ENCODE data around the gene CACNG1.

CACNG1 gene

GRCh38 chr17:67044016-67044772 lies at the start of gene CACNG1:
Gene CACNG1, plus strand, starts transcription at chr17:67044554. Its CDS starts 107 bp downstream, at chr17:67044661.
- Mint-ChIP-seq H3K9me3 (peaks cover 21% of the 10 kb centered on the region), H3K27ac (no peak within 1 kb of the TSS), H3K4me1 (peaks cover 30% of the 10 kb centered on the region), H3K4me3 (peak within 1 kb of the TSS in 2 of 3 experiments; percentile 63 to 76), H3K27me3 (ENCODE audit: low read depth) (no peaks in the 10 kb centered on the region), H3K36me3 (ENCODE audit: low read depth) (peaks cover 6% of the 10 kb centered on the region)
- TF ChIP-seq, protein P1, sequence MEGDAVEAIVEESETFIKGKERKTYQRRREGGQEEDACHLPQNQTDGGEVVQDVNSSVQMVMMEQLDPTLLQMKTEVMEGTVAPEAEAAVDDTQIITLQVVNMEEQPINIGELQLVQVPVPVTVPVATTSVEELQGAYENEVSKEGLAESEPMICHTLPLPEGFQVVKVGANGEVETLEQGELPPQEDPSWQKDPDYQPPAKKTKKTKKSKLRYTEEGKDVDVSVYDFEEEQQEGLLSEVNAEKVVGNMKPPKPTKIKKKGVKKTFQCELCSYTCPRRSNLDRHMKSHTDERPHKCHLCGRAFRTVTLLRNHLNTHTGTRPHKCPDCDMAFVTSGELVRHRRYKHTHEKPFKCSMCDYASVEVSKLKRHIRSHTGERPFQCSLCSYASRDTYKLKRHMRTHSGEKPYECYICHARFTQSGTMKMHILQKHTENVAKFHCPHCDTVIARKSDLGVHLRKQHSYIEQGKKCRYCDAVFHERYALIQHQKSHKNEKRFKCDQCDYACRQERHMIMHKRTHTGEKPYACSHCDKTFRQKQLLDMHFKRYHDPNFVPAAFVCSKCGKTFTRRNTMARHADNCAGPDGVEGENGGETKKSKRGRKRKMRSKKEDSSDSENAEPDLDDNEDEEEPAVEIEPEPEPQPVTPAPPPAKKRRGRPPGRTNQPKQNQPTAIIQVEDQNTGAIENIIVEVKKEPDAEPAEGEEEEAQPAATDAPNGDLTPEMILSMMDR (IDR thresholded peaks at IDR 0.05; ENCODE audit: unreplicated experiment in 3 of 3): no peak

DNA sequence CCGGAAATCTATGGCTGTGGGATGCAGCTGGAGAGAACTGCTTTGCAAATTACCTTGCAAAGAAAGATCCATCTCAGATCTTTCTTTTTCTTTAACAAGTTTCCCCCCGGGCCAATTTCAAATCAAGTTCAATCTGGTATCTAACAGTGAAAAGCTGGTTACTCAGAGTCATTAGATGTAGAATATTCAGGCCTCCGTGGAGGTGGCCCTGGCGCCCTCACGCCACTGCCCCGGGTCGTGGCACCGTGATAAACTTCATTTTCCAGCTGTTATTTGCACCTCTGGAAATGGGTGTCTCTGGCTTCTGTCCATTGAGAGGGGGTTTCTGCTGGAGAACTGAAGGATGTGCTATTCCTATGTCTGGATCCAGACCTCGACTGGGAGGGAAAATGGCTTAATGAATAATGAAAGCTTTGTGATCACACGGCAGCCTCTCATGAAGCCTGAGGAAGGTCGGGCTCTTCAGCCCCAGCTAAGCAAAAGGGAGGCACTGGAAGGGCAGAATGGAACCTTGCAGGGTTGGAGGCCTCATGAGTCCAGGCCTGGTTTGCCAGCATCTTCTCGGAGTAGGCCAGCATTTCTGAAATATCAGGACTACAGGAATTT lies 49.3 kb upstream of the CACNG1 start:
- H3K27ac Mint-ChIP-seq: peak overlapping the region in 1 of 3 experiments; percentile 5
- no peaks in the 10 kb centered on the region for H3K27me3 Mint-ChIP-seq (ENCODE audit: low read depth)
- no peaks in the 10 kb centered on the region for H3K36me3 Mint-ChIP-seq (ENCODE audit: low read depth)
- H3K4me1 Mint-ChIP-seq: no peaks in the 10 kb centered on the region
- H3K4me3 Mint-ChIP-seq: no peak overlapping the region
- peaks cover 2% of the 10 kb centered on the region for H3K9me3 Mint-ChIP-seq
- TF ChIP-seq, protein P1 (IDR thresholded peaks at IDR 0.05; ENCODE audit: unreplicated experiment in 3 of 3): no peak

DNA sequence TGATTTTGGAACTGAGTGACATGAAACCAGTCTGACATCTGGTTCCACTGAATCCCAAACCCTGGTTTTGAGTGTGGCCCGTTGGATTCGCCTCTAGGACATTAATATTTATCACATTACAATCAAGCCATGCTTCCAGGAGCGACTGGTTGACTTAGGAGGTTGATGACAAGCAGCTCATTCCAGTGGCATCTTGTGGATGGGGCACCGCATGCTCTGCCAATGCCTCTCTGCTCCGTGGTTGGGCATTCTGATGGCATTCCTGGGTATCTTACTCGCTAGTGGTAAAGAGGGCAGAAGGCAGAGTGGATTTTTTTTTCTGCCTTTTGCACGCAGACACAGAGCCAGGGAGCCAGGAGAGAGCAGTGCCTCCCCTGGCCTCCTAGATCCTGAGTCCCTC lies 48.4 kb upstream of the CACNG1 start:
- no peaks in the 10 kb centered on the region for H3K4me1 Mint-ChIP-seq
- no peaks in the 10 kb centered on the region for H3K36me3 Mint-ChIP-seq (ENCODE audit: low read depth)
- no peak overlapping the region for H3K4me3 Mint-ChIP-seq
- no peaks in the 10 kb centered on the region for H3K27me3 Mint-ChIP-seq (ENCODE audit: low read depth)
- no peak overlapping the region for H3K27ac Mint-ChIP-seq
- TF ChIP-seq, protein P1 (IDR thresholded peaks at IDR 0.05; ENCODE audit: unreplicated experiment in 3 of 3): no peak
- H3K9me3 Mint-ChIP-seq: peaks cover 2% of the 10 kb centered on the region

DNA sequence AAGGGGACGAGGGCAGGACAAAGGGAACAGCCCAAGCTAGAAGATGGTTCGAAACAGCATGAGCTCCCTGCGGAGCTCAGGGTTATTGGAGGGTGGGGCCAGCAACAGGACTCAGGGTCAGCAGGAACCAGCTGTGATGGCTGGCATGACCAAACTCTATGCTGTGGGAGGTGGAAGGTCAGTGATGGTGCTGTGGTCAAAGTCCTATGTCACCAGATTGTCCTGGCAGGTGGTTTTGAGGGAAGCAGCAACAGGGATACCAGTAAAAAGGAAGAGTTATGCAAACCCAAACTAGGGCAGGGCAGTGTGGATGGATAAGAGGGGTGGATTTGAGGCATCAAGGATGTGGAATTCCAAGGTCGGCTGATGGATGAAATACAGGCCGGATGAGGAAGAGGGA lies 47.4 kb upstream of the CACNG1 start:
- Mint-ChIP-seq H3K27me3 (ENCODE audit: low read depth) (no peaks in the 10 kb centered on the region), H3K4me1 (no peaks in the 10 kb centered on the region), H3K4me3 (no peak overlapping the region), H3K27ac (no peak overlapping the region), H3K9me3 (peaks cover 2% of the 10 kb centered on the region), H3K36me3 (ENCODE audit: low read depth) (no peaks in the 10 kb centered on the region)
- TF ChIP-seq, protein P1 (IDR thresholded peaks at IDR 0.05; ENCODE audit: unreplicated experiment in 3 of 3): no peak

GRCh38 chr17:67003231-67003630 lies 41.1 kb upstream of the CACNG1 start:
- Mint-ChIP-seq H3K27me3 (ENCODE audit: low read depth) (no peaks in the 10 kb centered on the region), H3K36me3 (ENCODE audit: low read depth) (no peaks in the 10 kb centered on the region)
- TF ChIP-seq, protein P1 (IDR thresholded peaks at IDR 0.05; ENCODE audit: unreplicated experiment in 3 of 3): no peak

More at GRCh38 chr17:67003231-67003630, 41.1 kb upstream of the CACNG1 start:
- Mint-ChIP-seq H3K9me3 (peaks cover 2% of the 10 kb centered on the region), H3K27ac (no peak overlapping the region), H3K4me1 (no peaks in the 10 kb centered on the region), H3K4me3 (no peak overlapping the region)
